GM21526 (cell line): ENCODE data around the gene CINP.
A peak's percentile ranks its signal among the peaks of the same experiment; 100 is the strongest.
"Not testable (repeated sequence)": the region's sequence is repeated elsewhere in the genome, so short reads cannot be mapped to it uniquely, and the experiment has no call there.

Experiments
- ATAC-seq: cut with Tn5 transposase; IDR thresholded peaks from one replicate; pipeline ENCODE4 v1.9.1; 2021; ENCODE audit warnings: moderate library complexity; ENCODE audit not compliant: unreplicated experiment, low FRiP score

Gene CINP

DNA sequence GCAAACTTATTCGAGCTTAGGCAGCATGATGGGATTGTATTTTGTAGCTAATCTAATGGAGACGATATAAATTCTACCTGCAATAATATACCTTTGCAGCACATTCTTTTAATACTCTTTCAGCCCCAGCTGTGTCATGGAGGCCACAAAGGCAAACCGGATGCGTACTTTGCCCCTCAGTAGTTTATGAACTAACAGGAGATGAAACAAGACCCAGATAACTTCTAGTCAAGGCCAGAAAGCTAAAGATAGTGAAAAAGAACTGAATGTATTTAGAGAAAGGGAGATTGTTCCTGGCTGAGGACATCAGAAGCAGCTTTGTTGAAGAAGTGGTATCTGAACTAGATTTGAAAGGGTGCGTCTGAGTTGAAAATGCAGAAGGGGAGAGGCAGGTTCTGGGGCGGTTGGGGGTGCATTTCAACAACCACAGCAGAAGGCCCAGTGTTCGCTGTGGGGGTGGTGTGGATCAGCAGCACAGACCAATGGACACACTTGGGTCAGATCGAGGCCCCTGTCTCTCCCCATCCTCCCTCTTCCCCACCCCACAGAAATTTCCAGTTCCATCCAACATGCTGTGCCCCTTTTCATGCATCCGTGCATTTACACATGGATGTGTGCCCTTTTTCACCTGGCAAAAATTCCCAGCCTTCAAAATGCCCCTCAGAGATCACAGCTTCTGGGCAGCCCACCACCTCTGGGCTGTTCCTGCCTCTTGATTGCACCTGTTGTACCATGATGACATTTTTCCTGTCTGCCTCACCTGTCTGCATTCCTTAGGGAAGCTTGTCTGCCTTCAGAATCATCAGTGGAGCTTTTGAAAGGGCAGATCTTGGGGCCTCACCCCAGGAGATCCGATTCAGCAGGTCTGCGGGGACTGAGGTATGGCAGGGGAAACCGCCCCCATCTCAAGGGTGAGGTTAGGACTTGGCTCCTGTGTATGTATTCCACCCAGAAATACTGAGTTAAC, 41.0 kb downstream of the CINP start:
- ATAC-seq = no peak

DNA sequence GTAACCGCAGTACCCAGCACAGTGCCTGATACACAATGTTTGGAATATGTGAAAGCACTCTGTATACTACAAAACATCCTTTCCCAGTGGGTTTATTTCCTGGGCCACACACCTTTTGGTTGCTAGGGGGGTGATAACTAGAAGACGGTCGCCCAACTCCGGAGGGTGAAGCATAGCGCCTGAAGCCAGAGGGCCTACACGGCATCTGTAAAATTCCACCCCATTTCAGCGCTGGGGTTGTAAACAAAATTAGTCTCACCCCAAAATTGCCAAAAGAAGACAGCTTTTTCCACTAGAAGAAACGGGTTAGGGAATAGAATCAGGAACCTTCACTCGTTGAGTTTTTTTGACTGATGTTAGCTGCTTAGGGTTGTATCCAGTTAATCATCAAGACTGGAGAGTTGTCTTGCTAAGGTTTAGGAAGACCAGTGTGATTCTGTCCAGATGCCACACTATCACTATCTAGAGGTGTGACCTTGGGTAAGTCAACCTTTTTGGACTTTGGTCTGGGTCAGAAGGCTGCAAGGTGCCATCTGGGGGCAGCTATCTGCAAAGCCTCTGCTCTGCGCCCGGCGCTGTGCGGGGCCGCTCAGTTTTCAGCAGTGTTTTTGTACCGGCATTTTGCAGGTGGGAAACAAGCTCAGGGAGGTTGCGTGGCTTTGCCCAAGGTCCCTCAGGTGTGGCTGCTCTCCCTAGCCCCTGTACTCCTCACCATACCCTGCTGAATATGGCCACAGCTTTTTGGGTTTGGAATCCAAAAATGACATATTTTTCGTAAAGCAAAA, 41.8 kb downstream of the CINP start:
- no peak for ATAC-seq

DNA sequence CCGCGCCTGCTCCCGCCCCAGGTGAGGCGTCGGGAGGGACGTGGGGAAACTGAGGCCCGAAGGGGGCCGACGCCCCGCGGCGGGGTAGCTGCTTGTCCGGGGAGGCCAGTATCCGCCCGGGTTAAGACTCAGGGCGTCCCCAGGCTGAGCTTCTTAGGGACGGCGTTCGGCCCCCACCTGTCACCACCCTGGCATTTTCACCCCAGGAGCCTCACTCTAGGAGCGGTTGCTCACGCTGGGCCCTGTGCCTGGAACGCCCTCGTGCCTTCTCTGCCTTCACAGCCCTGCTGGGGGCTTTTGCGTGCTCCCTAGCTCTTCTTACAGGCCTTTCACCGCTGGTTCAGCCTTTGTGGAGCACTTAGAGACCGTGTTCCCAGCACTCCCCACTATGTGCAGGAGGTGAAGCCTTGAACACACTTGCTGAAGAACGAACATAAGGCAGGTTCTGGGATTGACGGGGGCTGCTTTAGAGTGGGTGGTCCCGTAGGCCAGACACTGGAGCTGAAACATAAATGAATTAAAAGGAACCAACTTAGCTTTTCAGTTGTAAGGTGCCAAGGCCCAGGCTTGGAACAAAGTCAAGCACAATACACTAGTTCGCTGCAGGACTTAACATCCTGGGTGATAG, 42.5 kb downstream of the CINP start:
- peak; percentile 22 for ATAC-seq

DNA sequence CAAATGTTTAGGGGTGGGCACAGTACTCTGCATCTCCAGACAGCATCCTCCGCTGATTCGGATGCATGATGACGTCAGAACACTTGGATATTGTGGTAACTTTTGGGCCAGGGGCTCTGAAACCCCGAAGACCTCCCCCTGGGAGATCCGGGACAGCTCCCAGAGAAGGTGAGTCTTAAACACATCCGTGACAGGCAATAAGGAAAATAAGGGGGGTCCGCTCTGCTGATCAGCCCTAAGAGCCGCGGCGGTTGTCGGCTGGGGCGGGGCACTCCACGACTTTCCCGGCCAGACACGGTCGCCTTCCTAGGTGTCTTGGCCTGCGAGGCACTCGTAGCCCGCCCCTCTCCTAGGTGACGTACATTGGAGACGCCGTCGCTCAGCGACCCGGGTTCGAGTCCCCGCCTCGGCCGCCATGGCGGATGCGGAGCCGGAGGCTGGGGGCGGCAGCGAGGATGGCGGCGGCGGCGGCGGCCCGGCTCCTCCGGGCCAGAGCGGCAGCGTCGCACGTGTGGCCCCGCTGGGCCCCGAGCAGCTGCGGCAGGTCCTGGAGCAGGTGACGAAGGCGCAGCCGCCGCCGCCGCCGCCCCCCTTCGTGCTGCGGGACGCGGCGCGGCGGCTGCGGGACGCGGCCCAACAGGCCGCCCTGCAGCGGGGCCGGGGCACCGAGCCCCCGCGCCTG, 43.2 kb downstream of the CINP start, which contains the start of gene ZNF839:
Gene ZNF839, plus strand, starts transcription at position 396 of the 682 bp plus-strand sequence. Its CDS starts 20 bp downstream, at position 416.
- peak; percentile 51 for ATAC-seq

DNA sequence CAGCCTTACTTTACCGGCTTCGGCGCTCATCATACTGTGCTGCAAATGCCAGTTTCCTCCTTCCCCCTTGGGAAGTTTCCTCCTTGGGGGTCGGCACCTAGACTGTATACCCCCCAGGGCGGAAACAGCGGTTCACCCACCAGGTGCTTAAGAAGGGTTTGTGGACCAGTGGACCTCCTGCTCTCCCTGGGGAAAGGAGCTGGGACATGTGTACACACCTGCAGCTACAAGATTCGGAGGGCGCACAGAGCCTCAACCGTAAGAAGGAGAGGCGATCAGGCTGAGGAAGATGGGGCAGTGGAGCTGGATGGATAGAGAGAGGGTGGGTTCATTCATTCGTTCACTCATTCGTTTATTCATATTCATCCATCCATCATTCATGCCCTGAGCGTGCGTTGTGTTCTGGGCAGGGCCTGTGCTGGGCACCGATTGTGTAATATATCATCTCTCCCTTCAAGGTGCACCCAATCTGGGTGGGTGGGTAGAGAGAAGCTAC, 43.9 kb downstream of the CINP start:
- no peak for ATAC-seq

DNA sequence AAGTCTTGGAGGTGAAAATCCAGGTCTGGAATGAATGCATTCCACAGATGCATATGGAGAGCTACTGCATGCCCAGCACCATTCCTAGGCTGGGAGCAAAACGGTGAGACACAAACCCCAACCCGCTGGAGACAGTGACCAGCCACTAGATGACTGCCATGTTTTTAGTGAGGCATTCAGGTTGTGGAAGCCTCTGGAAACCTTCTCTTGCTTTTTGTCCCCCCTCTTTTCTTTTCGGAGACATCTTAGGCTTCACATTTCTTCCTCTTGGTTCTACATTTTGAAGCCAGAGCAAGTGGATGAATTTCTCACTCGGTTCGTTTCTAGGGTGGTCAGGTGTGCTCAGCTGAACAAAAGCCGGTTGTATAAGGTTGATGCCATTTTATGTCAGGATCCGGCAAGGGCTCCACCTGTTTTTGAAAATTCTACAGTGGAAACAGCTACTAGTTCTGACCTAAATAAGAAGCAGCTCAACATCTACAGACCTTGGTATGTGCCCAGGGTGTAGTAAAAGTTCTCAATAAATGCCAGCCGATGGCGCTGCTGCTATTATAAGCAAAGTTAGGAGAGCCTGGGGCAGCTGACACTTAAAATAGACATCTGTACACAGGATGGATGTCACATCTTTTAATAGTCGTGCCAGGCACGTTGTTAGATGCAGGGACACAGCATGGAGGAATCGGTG, 45.0 kb downstream of the CINP start:
- no peak for ATAC-seq

DNA sequence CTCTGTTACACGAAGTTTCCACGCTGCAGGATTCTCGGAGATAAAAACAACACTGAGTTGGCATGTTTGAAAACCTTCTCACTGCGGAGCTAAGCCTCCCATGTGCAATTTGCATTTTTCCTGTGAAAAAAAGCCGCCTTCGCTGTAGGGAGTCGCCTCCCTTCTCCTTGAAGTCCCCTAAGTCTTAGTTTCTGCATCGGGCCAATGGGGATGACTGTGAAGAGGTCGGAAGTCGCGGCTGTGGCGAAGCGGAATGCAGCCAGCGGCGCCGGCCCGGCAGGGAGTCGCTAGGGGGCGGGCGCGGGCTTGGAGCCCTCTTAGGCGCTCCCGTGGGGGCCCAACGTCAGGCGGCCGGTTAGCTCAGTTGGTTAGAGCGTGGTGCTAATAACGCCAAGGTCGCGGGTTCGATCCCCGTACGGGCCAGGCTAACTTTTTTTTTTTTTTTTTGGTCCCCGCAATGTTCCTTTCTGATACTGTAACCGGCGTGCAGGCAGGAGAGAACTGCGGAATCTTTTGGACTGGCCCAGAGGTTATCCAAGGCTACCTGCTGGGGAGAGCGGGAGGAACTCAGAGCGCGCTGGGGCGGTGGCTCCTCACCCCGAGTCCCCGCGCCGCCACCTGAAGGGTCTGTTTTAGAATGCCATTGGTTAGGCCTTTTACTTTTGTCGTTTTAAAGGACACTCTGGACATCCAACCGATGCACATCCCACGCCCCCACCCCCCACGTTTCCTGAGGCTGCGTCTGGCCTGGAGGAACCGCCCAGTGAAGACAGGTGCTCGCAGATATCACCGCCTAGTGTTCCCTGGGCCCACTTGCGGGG, 45.7 kb downstream of the CINP start:
- peak; percentile 51 for ATAC-seq

DNA sequence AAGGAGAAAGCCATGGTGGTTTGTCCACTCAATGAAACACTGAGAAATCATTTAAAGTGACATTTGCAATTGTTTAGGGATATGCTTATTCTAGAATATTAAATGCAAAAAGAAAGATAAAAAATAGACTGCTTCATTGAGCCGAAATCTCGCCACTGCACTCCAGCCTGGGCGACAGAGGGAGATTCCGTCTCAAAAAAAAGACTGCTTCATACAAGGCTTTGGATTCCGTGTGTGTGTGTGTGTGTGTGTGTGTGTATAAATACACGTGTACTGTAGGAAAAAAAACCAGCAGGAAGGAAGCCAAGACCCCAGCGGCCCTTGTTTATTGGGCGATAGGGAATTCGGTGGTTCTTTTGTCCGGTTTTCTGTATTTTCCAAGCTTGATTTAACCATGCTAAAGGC, 46.4 kb downstream of the CINP start:
- no peak for ATAC-seq

DNA sequence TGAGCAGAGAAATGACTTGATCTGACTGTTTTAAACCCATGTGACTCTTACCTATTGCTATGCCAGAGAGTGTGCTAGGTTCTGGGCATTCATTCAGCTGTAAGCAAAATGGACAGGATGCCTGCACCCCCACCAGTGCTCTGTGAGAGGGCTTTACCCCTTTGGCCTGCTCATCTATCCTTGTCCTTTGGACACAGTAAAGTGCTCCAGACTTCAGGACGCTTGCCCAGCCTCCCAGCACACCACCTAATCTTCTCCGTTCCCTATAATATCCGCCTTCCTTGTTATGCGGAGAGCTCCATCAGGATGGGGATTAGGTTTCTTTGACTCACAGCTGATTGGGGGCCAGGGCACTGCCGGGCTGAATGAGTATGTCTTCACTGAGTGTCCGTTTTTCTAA, 47.6 kb downstream of the CINP start:
- ATAC-seq = no peak

DNA sequence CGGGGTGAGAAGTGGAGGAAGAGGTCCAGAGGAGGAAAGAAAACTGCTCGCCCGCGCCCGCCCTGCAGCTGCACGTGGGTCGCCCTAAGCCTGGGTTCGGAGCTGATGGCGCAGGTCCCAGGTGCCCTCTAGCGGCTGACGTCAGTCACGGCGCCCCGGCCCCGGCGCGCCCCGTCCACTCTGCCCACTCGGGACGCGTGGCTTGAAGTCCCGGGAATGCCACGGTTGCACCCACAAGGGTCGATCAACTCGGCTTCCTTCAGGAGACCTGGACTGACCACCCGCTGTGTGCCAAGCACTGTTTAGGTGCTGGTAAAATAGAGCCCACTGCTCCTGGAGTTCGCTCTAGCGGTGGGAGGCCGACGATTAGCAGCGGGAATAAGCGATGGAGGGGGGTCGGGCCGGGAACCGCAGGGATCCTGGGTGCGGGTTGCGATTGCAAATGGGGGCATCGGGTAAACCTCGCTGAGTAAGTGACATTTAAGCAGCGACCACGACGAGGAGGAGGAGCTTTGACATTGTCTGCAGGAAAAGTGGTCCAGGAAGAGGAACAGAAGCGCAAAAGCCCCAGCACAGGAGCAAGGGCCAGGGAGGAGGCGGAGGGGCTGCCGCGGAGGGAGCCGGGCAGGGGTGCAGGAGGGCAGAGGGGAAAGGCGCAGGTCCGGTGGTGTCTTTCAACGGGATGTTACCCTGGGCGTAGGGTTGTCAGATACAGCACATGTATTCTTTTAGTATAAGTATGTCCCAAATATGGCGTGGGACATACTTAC, 48.3 kb downstream of the CINP start:
- ATAC-seq = peak; percentile 50

DNA sequence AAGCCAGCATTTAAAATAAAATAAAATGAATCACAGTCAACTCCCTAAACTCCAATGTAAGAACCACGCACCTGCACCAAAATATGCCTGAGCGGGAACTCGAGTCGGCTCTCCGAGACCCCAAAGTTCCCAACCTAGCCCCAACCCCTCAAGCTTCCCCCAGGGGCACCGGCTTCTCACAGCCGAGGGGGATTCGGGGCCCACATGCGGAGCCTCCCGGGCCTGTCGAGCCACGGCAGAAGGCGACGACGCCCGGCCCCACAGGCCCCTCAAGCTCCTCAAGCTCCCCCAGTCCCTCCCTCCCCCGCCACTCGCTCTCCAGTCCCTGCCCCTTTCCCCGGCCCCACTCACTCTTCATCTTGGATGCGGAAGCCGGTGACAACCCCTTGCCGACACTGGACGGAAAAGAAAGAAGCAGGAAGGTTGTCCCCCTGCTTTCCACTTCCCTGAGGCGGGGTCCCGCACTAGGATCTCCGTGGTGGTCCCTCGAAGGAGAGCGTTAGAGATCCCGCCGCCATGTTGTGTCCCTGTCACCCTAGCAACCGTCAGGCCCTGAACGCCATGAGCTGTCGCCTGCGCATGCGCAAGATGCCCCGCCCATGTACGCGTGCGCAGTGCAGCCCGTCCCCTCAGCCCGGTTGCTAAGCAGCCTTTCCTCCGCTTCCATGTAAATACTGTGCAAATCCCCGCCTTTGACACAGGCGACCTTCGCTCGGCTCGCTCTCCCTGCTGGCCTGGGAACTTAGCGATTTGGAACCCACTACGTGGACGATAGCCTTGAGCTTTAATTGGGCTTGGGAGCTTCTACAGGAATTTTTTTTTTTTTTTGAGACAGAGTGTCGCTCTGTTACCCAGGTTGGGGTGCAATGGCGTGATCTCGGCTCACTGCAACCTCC, 57.8 kb downstream of the CINP start, which contains the start of gene MOK:
Gene MOK, minus strand, starts transcription at position 554 of the 896 bp plus-strand sequence. Its CDS starts 196 bp downstream, at position 358.
- peak; percentile 91 for ATAC-seq

DNA sequence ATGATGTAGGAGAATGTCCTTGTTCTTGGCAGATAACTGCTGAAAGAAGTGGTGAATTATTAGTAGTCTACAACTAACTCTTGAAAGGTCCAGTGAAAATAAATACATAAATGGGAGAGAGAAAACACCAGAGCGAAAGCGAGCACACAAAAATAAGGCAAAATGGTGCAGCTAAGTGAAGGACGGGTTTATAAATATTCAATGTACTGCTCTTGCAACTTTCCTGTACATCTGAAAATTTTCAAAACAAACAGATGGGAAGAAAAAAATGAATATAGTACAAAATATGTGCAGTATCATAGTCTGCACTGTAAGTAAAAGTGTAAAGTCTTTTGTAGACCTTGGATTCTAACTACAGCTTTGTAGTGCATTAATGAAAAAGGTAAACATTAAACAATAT, 59.0 kb downstream of the CINP start:
- no peak for ATAC-seq

DNA sequence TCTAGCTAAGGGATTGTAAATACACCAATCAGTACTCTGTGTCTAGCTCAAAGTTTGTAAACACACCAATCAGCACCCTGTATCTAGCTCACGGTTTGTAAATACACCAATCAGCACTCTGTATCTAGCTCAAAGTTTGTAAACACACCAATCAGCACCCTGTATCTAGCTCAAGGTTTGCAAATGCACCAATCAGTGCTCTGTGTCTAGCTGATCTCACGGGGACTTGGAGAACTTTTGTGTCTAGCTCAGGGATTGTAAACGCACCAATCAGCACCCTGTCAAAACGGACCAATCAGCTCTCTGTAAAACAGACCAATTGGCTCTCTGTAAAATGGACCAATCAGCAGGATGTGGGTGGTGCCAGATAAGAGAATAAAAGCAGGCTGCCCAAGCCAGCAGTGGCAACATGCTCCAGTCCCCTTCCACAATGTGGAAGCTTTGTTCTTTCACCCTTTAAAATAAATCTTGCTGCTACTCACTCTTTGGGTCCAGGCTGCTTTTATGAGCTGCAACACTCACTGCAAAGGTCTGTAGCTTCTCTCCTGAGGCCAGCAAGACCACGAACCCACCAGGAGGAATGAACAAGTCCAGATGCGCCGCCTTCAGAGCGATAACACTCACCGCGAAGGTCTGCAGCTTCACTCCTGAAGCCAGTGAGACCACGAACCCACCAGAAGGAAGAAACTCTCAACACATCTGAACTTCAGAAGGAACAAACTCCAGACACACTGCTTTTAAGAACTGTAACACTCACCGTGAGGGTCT, 64.2 kb downstream of the CINP start:
- ATAC-seq = not testable (repeated sequence)
